K562 (cell line): ENCODE measurements around the gene NPAS3. TPM values are rescaled to one million over a fixed set of nuclear protein-coding genes. Genes with fewer than 3 reads are reported as not detected.

Experiments
- ATAC-seq: fragments of 200-7000 bp; cut with Tn5 transposase; 3 replicates; pipeline ENCODE4 v1.9.1; 2020; ENCODE audit warnings: moderate library complexity
- BruUV-seq: library from RNA; stranded (reverse); fragments of 400-500 nt; replicated peaks from 2 replicates; lab custom pipeline; 2021; lab: Mats Ljungman, UMichigan
- CTCF ChIA-PET: fragments of 300-600 bp; formaldehyde crosslinking; extraction: SDS; loops from one replicate; lab custom pipeline; 2021; ENCODE audit warnings: low intra/inter-chr PET ratio; lab: Yijun Ruan, JAX
- POLR2A ChIA-PET: fragments of 300-600, 350-650 bp; sonication (Branson Sonifier 250); formaldehyde crosslinking; extraction: SDS; loops from one replicate; lab custom pipeline; 2021; ENCODE audit warnings: antibody characterized with exemption, inconsistent platforms; lab: Yijun Ruan, JAX
- DNase-seq, 4 experiments: peaks; one replicate each; pipeline versions ENCODE4 v3.0.0 to v3.0.0-alpha.2; 2011 to 2018; ENCODE audit warnings: low spot score in 3 of 4, mixed read lengths in 3 of 4; ENCODE audit errors: extremely low read depth in 1 of 4
- FAIRE-seq: peaks from 2 replicates; lab custom pipeline; 2011; peaks lifted over from hg19 to GRCh38; lab: Jason Lieb, UNC
- H2AFZ ChIP-seq: 2 replicates; pipeline ENCODE4 v1.6.0; 2011; ENCODE audit warnings: low read depth, low read length, control low read depth, inconsistent platforms
- H3K27ac ChIP-seq: fragments of 200-600 bp; 3 replicates; pipeline ENCODE4 v1.8.0; 2011; ENCODE audit warnings: low read depth, mild to moderate bottlenecking, control low read depth, inconsistent platforms, low read length, moderate library complexity, mixed read lengths; ENCODE audit errors: extremely low read depth
- H3K27me3 ChIP-seq, 2 experiments: fragments of 300-600 bp in 1 of 2; 2 replicates in 1 of 2; 3 replicates in 1 of 2; pipeline versions ENCODE4 v1.6.0 to v1.8.0; 2011; ENCODE audit warnings: inconsistent platforms in 2 of 2, low read length in 2 of 2, mild to moderate bottlenecking in 1 of 2, mixed read lengths in 1 of 2, moderate library complexity in 1 of 2; ENCODE audit not compliant: control insufficient read depth in 2 of 2, insufficient read depth in 2 of 2
- H3K36me3 ChIP-seq: fragments of 300-600 bp; 3 replicates; pipeline ENCODE4 v1.8.0; 2011; ENCODE audit warnings: mild to moderate bottlenecking, low read length, inconsistent platforms; ENCODE audit not compliant: control insufficient read depth, insufficient read depth
- H3K4me1 ChIP-seq, 2 experiments: fragments of 200-600 bp in 1 of 2; replicated peaks in 1 of 2; 2 replicates in 1 of 2; 3 replicates in 1 of 2; pipeline versions ENCODE4 v1.5.1 to v1.8.0; 2011; ENCODE audit warnings: inconsistent platforms in 2 of 2, low read length in 2 of 2, mild to moderate bottlenecking in 1 of 2, mixed read lengths in 1 of 2, moderate library complexity in 1 of 2; ENCODE audit not compliant: control insufficient read depth in 2 of 2, insufficient read depth in 2 of 2
- H3K4me2 ChIP-seq: 2 replicates; pipeline ENCODE4 v1.6.1; 2011; ENCODE audit warnings: low read length, control low read depth, inconsistent platforms, mixed read lengths; ENCODE audit not compliant: insufficient read depth
- H3K4me3 ChIP-seq: fragments of 200-600 bp; sonication (generic), shearing (Covaris generic); 2 replicates; pipeline ENCODE4 v1.5.1; 2016; ENCODE audit warnings: control low read depth, inconsistent platforms
- H3K79me2 ChIP-seq: fragments of 200-600 bp; 3 replicates; pipeline ENCODE4 v1.8.0; 2011; ENCODE audit warnings: low read length, inconsistent platforms; ENCODE audit not compliant: control insufficient read depth, insufficient read depth
- H3K9ac ChIP-seq, 2 experiments: 2 replicates each; pipeline versions ENCODE4 v1.6.0 to v1.6.1; 2011; ENCODE audit warnings: low read depth in 2 of 2, low read length in 2 of 2, control low read depth in 1 of 2, inconsistent platforms in 1 of 2, mild to moderate bottlenecking in 1 of 2, mixed read lengths in 1 of 2; ENCODE audit not compliant: insufficient read depth in 1 of 2
- H3K9me1 ChIP-seq: one replicate; pipeline ENCODE4 v1.6.0; 2011; ENCODE audit warnings: inconsistent platforms, mild to moderate bottlenecking, low read length, moderate library complexity; ENCODE audit not compliant: control insufficient read depth, insufficient read depth
- H3K9me3 ChIP-seq: replicated peaks from 2 replicates; pipeline ENCODE4 v1.5.1; 2011; ENCODE audit warnings: low read depth, low read length, inconsistent platforms; ENCODE audit not compliant: control insufficient read depth, insufficient read depth
- H4K20me1 ChIP-seq: replicated peaks from 2 replicates; pipeline ENCODE4 v1.6.1; 2011; ENCODE audit warnings: low read length, inconsistent platforms, mixed read lengths; ENCODE audit not compliant: control insufficient read depth, insufficient read depth
- CAMTA2 ChIP-seq: fragments of 250-450 bp; sonication (Bioruptor Pico); conservative IDR thresholded peaks from 2 replicates; pipeline ENCODE4 v1.5.1; 2022
- CEBPG ChIP-seq, 3 experiments: fragments of 200-800 bp in 1 of 3; sonication (Bioruptor generic) in 1 of 3; sonication (generic) in 1 of 3; formaldehyde crosslinking in 1 of 3; IDR thresholded peaks in 2 of 3; conservative IDR thresholded peaks in 1 of 3; 2 replicates each; pipeline versions ENCODE4 v1.6.1 to v1.8.0; 2016 to 2022; ENCODE audit warnings: missing compliant biosample characterization in 2 of 3, missing genetic modification characterization in 2 of 3, mild to moderate bottlenecking in 1 of 3, missing genetic modification reagents in 1 of 3
- CREBBP ChIP-seq: IDR thresholded peaks from one replicate; pipeline ENCODE4 v1.6.1; 2012; ENCODE audit warnings: low read depth, mild to moderate bottlenecking, control low read depth, inconsistent platforms, low read length
- MAFF ChIP-seq: IDR thresholded peaks from 2 replicates; pipeline ENCODE4 v1.6.1; 2012; ENCODE audit warnings: low read length, improper control_type of control experiment
- TSC22D4 ChIP-seq: fragments of 450-650 bp; IDR thresholded peaks from 2 replicates; pipeline ENCODE4 v1.6.1; 2016; ENCODE audit warnings: missing genetic modification characterization, missing biosample characterization, control low read depth
- ZBTB17 ChIP-seq: fragments of 450-650 bp; formaldehyde crosslinking; IDR thresholded peaks from 2 replicates; pipeline ENCODE4 v1.4.0; 2020; ENCODE audit warnings: mild to moderate bottlenecking
- WGBS: fragments of 100-300 bp; shearing (Covaris generic); methylation state at CpG from one replicate; pipeline ENCODE4 v1.1.6; 2016; ENCODE audit warnings: low coverage, mixed read lengths; ENCODE audit not compliant: insufficient coverage; ENCODE audit errors: missing lambda C conversion rate; 5-methylcytosine and 5-hydroxymethylcytosine counted together
- in situ Hi-C: fragments of 300-500 bp; cut with MboI; formaldehyde crosslinking; loops from 4 replicates; pipeline ENCODE4 v1.15.0; 2018; ENCODE audit warnings: inconsistent platforms, mixed read lengths
- intact Hi-C: fragments of 100-400 bp; cut with micrococcal nuclease; formaldehyde crosslinking; loops from 2 replicates; pipeline ENCODE4 v1.14.2; 2022
- polyA plus RNA-seq, 8 experiments: library from polyadenylated mRNA; depleted of rRNA in 4 of 8; stranded (reverse) in 5 of 8; unstranded in 3 of 8; fragments of >200 nt; fragmentation: Nextera tagmentation in 2 of 8; fragmentation: Illumina TruSeq in 1 of 8; extraction: Ambion mirVana in 2 of 8; extraction: Trizol in 1 of 8; gene quantifications; 2 replicates each; pipeline versions ENCODE4 v1.2.1 to v1.2.3, GENCODE V29; 2011 to 2014; ENCODE audit warnings: inconsistent platforms in 1 of 8, missing spikeins in 1 of 8
- total RNA-seq, 7 experiments: library from RNA; depleted of rRNA in 6 of 7; stranded (reverse); fragments of >200 nt in 6 of 7; fragmentation: Illumina TruSeq in 2 of 7; extraction: Trizol in 2 of 7; gene quantifications; 2 replicates each; pipeline versions ENCODE4 v1.2.1 to v1.2.3, GENCODE V29; 2011 to 2021; ENCODE audit warnings: low replicate concordance in 1 of 7
- TF ChIP-seq, protein P1 (sequence below): fragments of 250-450 bp; sonication (Bioruptor Pico); IDR thresholded peaks from 2 replicates; pipeline ENCODE4 v1.8.0; 2021; ENCODE audit warnings: moderate library complexity, mild to moderate bottlenecking, inconsistent platforms
- TF ChIP-seq, protein P2 (sequence below), 2 experiments: fragments of 450-650 bp; IDR thresholded peaks; 2 replicates each; pipeline ENCODE4 v1.6.1; 2018; ENCODE audit warnings: mild to moderate bottlenecking in 2 of 2, low read depth in 1 of 2; ENCODE audit not compliant: partially characterized antibody in 2 of 2

Gene NPAS3
- total and polyA plus RNA-seq, 9 of the 15 experiments (the other 6 are each of a cell fraction or from before 2014, with no cell fraction given) = 0.04 TPM; not detected in 8

DNA sequence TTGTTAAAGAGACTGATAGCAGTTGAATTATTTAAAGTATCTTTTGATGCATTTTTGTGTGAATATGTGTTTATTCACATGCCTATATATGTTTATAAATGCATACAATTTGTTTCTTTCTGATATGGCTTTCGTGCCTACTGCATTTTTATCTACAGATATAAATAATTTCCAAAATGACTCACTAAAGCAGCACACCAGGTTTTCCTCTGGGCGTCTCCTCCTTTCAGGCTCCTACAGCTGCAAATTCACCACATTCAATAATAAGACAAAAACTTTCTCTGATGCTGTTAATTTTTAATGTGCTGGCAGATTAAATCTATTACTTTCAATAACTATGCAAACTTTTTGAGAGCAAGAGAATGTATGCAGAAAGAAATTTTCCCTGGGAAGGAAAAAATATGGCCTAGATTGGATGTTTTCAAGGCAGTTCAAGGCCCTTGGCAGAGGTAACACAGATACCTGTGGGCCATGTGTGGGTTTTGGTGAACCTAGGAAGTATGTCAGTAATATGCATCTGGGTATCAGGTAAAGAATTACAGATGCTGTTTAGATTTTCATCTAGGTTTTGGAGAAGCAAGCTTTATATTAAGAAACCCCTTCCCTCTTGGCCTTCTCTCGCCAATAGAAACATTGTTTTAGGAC lies 630.4 kb downstream of the NPAS3 start:
- no peak for DNase-seq
- Histone ChIP-seq H4K20me1 (no peaks in the 10 kb centered on the region), H3K4me1 (peaks cover 0 to 24% of the 10 kb centered on the region in 2 experiments; a peak in 2 of 5 replicates), H3K9me1 (no peaks in the 10 kb centered on the region), H3K27ac (no peak overlapping the region), H3K36me3 (no peaks in the 10 kb centered on the region), H3K4me2 (no peak overlapping the region), H3K9me3 (no peaks in the 10 kb centered on the region), H2AFZ (no peak overlapping the region), H3K79me2 (no peaks in the 10 kb centered on the region), H3K9ac (no peak overlapping the region), H3K4me3 (no peak overlapping the region), H3K27me3 (no peaks in the 10 kb centered on the region)
- BruUV-seq = no TSS peak
- intact Hi-C loops (no loop called here), in situ Hi-C loops (no loop called here)
- CTCF ChIA-PET = no interaction called here
- TF ChIP-seq, protein P1, sequence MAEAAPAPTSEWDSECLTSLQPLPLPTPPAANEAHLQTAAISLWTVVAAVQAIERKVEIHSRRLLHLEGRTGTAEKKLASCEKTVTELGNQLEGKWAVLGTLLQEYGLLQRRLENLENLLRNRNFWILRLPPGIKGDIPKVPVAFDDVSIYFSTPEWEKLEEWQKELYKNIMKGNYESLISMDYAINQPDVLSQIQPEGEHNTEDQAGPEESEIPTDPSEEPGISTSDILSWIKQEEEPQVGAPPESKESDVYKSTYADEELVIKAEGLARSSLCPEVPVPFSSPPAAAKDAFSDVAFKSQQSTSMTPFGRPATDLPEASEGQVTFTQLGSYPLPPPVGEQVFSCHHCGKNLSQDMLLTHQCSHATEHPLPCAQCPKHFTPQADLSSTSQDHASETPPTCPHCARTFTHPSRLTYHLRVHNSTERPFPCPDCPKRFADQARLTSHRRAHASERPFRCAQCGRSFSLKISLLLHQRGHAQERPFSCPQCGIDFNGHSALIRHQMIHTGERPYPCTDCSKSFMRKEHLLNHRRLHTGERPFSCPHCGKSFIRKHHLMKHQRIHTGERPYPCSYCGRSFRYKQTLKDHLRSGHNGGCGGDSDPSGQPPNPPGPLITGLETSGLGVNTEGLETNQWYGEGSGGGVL = no peak
- no peak for TF ChIP-seq TSC22D4 (tag)
- no peak for TF ChIP-seq CREBBP
- no peak for TF ChIP-seq ZBTB17 (CRISPR knock-in tag)
- TF ChIP-seq CEBPG (CRISPR knock-in tag; IDR thresholded peaks at IDR 0.05) = no peak
- TF ChIP-seq CEBPG (tag; conservative IDR thresholded peaks at IDR 0.05 in 1 of 2, IDR thresholded peaks at IDR 0.05 in 1 of 2) = no peak
- TF ChIP-seq, protein P2, sequence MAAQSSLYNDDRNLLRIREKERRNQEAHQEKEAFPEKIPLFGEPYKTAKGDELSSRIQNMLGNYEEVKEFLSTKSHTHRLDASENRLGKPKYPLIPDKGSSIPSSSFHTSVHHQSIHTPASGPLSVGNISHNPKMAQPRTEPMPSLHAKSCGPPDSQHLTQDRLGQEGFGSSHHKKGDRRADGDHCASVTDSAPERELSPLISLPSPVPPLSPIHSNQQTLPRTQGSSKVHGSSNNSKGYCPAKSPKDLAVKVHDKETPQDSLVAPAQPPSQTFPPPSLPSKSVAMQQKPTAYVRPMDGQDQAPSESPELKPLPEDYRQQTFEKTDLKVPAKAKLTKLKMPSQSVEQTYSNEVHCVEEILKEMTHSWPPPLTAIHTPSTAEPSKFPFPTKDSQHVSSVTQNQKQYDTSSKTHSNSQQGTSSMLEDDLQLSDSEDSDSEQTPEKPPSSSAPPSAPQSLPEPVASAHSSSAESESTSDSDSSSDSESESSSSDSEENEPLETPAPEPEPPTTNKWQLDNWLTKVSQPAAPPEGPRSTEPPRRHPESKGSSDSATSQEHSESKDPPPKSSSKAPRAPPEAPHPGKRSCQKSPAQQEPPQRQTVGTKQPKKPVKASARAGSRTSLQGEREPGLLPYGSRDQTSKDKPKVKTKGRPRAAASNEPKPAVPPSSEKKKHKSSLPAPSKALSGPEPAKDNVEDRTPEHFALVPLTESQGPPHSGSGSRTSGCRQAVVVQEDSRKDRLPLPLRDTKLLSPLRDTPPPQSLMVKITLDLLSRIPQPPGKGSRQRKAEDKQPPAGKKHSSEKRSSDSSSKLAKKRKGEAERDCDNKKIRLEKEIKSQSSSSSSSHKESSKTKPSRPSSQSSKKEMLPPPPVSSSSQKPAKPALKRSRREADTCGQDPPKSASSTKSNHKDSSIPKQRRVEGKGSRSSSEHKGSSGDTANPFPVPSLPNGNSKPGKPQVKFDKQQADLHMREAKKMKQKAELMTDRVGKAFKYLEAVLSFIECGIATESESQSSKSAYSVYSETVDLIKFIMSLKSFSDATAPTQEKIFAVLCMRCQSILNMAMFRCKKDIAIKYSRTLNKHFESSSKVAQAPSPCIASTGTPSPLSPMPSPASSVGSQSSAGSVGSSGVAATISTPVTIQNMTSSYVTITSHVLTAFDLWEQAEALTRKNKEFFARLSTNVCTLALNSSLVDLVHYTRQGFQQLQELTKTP (IDR thresholded peaks at IDR 0.05; ENCODE audit: low read depth in 1 of 2, partially characterized antibody in 2 of 2) = no peak
- TF ChIP-seq MAFF = no peak
- TF ChIP-seq CAMTA2 (CRISPR knock-in tag) = no peak
- POLR2A ChIA-PET = no interaction called here
- ATAC-seq = no peak
- no peak for FAIRE-seq
- 24% methylated on average over 3 of the region's 3 CpGs for WGBS
